Measurements from ENCODE around the gene FAM72B.
"Not testable (repeated sequence)": the region's sequence is repeated elsewhere in the genome, so short reads cannot be mapped to it uniquely, and the experiment has no call there.

Gene FAM72B

DNA sequence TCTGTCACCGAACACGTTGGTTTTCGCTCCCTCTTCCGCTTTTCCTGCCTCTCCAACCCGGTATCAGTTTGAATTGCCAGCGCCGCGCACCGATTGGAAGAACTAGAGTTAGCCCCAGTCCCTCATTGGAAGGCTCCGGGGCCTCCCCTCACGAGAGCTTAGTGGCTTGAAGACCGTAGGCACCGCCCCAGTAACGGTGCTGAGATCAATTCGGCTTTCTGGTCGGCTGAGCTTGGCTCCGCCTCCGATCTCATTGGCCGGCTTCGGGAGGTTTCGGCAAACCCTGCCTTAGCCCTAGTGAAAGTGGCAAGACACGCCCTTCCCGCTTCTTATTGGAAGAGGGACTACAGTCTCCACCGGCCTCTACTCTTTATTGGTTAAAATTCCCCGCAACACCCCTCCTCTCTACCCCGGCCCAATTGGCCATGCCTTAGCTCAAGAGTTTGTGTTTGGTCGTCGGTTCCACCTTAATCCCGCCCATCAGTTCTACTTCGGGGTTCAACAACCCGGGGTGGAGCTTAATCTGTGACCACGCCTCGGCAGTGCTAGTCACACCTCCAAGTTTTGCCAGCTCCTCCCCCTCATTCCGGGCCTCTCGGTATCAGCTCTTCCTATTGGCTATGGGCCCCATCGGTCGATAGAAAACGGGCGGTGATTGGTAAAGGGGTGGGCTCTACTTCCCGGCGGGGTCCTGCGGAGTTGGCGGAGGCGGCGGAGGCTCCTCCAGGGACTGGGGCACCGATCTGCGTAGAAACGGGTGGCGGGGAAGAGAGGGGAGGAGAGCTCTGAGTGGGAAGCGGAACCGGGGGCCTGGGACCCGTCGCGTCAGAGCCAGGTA is at the start of gene FAM72B, which contains the start of gene SRGAP2C:
FAM72B (minus strand) TSS at position 51 of the 838 bp plus-strand sequence. CDS start 851 bp downstream, outside the sequence.
SRGAP2C (plus strand) TSS at position 686 of the 838 bp plus-strand sequence. CDS start 2,472 bp downstream, outside the sequence.
- in situ Hi-C loops (cut with HindIII; ENCODE audit: low pct_unique_long_range_greater_than_20kb, low sequenced_read_pairs) = not testable (repeated sequence)

DNA sequence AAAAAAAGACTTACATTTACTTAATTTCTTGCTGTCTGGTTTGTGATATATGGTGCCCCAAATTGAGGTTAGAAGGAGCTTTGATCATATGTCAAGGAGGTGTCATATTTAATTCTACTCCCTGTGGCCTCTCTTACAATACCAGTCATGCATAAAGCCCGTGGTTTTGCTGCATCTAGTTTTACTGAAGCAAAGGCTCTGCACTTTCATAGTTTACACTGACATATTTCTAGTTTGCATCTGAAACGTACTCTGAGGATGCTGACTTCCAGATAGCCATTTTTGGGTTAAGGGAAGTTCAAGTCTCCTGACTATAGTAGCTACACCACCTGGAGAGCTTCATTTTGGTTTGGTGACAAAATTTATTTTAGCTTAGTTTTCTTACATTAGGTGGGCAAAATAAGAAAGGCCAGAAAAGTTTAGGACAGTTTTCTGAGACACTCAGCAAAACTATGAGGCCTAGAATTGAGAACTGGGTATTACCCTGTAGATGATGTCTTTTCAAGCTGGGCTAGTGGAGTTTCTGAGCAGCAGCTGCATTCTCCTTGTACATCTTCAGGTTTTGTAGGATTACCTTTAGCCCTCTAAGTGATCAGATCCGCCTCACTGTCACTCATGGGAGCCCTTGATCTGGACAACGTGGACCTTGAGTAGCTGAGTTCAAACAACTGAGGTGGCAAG is 48.4 kb upstream of the FAM72B start:
- in situ Hi-C loops (cut with HindIII; ENCODE audit: low pct_unique_long_range_greater_than_20kb, low sequenced_read_pairs); DNase-seq (ENCODE audit: low read depth in 1 of 2, low spot score in 1 of 2): not testable (repeated sequence)

More for the DNA sequence above, at the start of gene FAM72B, which contains the start of gene SRGAP2C:
- DNase-seq (ENCODE audit: low read depth in 1 of 2, low spot score in 1 of 2) = peak in 1 of 2 experiments; percentile 99

DNA sequence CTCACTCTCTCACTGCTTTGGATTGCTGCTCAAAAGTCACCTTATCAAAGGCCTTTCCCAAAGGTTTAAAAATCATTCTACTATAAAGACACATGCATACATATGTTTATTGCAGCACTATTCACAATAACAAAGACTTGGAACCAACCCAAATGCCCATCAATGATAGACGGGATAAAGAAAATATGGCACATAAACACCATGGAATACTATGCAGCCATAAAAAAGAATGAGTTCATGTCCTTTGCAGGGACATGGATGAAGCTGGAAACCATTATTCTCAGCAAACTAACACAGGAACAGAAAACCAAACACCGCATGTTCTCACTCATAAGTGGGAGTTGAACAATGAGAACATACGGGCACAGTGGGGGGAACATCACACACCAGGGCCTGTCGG is 46.5 kb upstream of the FAM72B start:
- DNase-seq (ENCODE audit: low read depth in 1 of 2, low spot score in 1 of 2); in situ Hi-C loops (cut with HindIII; ENCODE audit: low pct_unique_long_range_greater_than_20kb, low sequenced_read_pairs): not testable (repeated sequence)

DNA sequence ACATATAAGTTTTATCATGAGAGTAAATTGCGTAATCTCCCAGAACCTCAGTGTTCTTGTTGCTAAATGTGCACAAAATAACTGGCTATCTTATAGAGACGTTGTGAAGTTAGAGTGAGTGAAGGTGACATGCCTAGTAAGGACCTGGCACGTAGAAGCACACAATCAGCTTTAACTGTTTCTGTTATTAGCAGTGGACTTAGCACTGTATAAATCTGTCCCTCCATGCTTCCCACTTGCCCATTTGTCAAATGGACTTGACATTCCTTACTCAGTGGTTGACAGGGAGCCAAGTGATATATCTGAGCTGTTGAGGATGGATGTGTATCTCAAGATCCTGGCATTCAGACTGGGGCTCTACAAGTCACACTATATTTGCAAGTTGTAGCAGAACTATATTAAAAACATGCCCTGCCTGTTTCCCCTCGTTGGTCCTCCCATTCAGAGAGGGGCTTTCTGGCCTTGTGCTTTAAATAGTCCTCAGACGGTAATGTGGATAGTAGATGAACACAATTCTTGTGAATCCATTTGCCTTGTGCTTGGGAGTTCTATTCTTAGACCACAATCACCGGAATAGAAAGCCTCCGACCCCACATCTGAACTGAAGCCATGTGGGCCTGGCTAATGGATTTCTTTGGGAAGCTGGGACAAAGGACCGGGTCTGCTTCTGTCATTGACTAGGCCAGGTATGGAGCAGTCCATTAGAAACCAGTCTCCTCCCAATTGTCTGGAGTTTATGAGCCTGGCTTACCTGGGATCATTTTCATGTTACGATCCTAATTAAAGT is 43.6 kb upstream of the FAM72B start:
- DNase-seq (ENCODE audit: low read depth in 1 of 2, low spot score in 1 of 2); in situ Hi-C loops (cut with HindIII; ENCODE audit: low pct_unique_long_range_greater_than_20kb, low sequenced_read_pairs): not testable (repeated sequence)

DNA sequence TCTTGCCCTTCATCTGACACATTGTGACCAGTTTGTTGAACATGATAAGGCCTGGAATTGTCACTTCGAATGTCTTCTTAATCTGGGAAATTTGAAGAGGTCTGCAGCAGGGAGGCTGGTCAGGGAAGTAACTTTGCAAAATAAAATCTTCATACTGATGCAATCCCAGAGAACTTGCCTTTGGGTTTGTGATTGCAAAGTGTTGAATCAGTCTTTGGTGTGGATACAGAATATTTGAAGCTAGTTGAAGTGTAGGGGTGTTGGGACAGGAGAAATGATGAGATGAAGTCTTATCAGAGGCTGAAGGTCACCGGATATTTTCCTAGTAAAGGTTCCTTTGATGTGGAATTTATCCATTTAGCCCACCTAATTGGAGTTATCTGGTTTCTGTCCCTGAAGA is 42.8 kb upstream of the FAM72B start:
- DNase-seq (ENCODE audit: low read depth in 1 of 2, low spot score in 1 of 2); in situ Hi-C loops (cut with HindIII; ENCODE audit: low pct_unique_long_range_greater_than_20kb, low sequenced_read_pairs): not testable (repeated sequence)

DNA sequence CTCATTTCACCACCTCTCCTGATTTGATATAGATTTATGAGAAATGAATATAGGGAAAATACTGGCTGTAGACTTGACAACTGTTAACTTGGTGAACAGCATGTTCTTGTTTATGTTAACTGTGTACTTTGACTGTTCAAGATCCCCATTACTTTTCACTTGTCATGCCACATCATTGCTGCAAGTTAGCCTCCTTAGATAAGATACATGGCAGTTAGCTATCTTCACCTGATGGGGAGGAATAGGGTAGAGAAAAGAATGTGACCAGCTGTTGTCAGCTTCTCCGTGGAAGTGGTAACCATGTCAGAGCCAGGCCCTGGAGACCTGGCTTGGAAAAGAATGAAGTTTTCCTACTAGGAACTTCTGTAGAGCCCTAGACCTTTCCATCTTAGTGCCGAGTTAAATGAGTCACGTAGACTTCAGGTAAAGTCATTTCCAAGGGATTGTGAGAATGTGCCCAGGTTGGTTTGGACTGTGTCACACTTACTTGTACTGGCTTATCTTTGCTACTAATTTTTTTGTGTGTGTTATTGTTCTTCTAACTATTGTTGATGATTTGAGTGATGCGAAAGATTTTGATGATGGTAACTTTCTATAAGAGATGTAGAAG is 42.3 kb upstream of the FAM72B start:
- DNase-seq (ENCODE audit: low read depth in 1 of 2, low spot score in 1 of 2); in situ Hi-C loops (cut with HindIII; ENCODE audit: low pct_unique_long_range_greater_than_20kb, low sequenced_read_pairs): not testable (repeated sequence)

DNA sequence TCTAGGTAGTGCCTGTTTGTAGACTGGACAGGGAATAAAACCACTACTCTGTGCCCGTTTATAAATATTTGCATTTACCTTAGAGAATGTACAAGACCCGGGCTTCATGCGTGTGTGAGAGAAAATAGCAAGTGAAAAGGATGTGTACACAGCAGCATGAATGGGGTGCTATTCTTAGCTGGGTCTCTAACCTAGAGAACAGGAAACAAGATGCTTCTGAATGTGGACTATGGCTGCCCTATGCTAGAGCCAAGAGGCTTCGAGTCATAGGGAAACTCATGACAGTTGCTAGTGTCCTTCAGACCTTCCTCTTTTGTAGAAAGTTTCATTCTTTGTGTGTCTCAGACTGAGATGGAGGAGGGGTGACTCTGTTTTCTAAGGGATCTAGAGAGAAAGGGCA is 40.6 kb upstream of the FAM72B start:
- in situ Hi-C loops (cut with HindIII; ENCODE audit: low pct_unique_long_range_greater_than_20kb, low sequenced_read_pairs); DNase-seq (ENCODE audit: low read depth in 1 of 2, low spot score in 1 of 2): not testable (repeated sequence)

DNA sequence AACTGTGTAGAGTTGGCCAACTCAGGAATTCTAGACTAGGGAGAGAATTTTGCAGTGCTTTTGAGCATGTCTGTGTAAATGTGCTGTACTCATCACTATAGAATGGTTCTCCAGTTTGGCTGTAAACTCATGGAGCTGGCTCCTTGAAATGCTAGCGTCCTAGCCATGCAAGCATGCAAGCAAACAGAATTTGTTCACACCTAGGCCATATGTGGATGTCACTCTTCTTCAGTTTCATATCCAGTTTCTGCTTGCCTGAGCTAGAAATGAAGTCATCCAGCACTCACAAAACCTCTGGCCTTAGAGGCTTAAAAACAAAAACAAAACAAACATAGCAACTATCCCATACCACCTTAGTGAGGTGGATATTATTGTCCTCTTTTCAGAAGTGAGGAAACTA is 37.6 kb upstream of the FAM72B start:
- DNase-seq (ENCODE audit: low read depth in 1 of 2, low spot score in 1 of 2); in situ Hi-C loops (cut with HindIII; ENCODE audit: low pct_unique_long_range_greater_than_20kb, low sequenced_read_pairs): not testable (repeated sequence)

DNA sequence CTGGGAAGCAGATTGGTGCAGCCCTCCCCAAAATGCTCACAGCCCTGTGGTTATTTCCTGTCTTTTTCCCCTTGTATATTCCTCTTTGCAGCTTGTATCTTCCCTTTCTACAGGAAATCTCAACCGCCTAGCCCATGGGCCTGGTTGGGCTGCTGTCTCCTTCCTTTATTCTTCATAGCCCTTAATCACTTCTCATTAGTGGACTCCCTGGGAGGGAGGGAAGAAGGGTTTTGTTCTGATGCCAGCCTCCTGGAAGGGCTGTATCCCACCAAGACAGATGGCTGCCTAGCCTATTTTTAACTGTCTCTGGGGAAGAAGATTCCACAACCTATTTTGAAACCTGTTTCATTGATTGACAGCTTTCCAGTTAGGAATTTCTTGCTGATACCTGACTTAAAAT is 32.5 kb upstream of the FAM72B start:
- DNase-seq (ENCODE audit: low read depth in 1 of 2, low spot score in 1 of 2); in situ Hi-C loops (cut with HindIII; ENCODE audit: low pct_unique_long_range_greater_than_20kb, low sequenced_read_pairs): not testable (repeated sequence)

DNA sequence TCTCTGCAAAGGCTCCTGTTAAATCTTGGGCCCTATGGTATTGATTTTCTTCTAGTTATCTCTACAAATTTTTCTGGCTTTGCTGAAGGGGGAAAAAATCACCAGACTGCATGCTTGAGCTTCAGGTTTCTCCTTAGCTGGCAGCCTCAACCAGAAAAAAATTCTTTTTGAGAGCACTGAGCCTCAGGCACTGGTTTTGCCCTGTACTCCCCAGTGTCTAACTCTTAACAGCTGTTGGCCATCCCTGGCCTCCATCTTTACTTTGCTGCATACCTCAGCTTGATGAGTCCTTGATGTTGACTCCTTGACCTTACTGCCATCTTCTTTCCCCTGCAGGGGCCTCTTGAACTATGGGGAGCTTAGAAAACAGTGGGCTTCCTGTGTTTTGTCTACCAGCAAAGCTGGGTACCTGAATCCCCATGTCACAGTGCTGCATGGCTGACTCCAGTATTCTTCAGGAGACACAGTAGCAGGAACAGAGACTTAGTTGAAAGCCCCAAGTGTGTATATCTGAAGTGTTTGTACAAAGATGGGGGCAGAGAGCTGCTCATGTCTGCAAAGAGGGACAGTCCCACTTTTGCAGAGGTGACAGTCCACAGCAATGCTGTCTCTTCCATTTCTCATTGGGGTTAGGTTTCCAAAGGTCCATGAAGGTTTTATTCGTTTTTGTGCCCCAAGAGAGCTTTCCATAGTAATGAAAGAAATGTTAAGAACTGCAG is 31.7 kb upstream of the FAM72B start:
- in situ Hi-C loops (cut with HindIII; ENCODE audit: low pct_unique_long_range_greater_than_20kb, low sequenced_read_pairs); DNase-seq (ENCODE audit: low read depth in 1 of 2, low spot score in 1 of 2): not testable (repeated sequence)

DNA sequence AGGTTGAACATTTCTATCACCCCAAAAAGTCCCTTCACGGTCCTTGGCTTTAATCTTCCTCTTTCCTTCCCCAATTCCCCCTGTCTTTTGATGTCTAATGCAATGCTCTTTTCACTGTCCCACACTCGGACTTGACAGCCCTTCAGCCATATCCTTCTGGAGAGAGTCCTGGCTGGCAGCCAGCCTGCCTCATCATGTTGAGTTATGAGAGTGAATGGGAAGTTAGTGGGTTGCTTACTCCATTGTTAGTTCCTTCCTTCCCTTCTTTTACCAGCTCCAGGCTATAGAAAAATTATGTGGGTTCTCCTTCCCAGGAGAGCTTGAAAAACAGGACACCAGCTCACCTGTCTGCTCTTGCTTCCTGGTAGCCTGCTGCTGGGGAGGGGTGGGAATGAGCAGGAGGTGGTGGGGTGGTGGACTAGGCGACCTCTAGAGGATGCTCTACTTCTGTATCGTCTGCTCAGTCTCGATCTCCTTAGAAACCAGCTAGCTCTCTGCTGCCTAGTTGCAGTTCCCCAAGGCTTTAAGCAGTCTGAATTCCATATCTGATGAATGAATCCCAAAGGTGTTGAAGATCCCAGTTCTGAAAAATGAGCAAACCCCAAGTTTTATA is 30.5 kb upstream of the FAM72B start:
- DNase-seq (ENCODE audit: low read depth in 1 of 2, low spot score in 1 of 2); in situ Hi-C loops (cut with HindIII; ENCODE audit: low pct_unique_long_range_greater_than_20kb, low sequenced_read_pairs): not testable (repeated sequence)

DNA sequence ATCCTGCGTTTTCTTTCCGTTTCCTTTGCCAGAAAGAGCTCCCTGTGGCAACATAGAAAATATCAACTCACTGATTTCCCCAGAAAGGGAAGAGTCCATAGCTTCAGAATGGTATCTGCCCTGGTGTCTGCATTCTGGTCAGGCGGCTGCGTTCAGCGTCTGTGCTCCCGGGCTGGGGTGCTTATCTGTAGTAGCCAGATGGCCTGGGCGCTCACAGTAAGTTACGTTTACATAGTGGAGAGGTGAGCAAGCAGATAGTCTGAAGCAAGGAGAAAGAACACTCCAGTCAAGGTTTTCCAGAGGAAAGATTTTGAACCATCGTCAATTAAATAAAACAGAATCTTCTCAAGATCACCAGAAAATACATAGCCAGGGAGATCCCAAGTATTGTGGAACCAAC is 29.4 kb upstream of the FAM72B start:
- DNase-seq (ENCODE audit: low read depth in 1 of 2, low spot score in 1 of 2); in situ Hi-C loops (cut with HindIII; ENCODE audit: low pct_unique_long_range_greater_than_20kb, low sequenced_read_pairs): not testable (repeated sequence)

DNA sequence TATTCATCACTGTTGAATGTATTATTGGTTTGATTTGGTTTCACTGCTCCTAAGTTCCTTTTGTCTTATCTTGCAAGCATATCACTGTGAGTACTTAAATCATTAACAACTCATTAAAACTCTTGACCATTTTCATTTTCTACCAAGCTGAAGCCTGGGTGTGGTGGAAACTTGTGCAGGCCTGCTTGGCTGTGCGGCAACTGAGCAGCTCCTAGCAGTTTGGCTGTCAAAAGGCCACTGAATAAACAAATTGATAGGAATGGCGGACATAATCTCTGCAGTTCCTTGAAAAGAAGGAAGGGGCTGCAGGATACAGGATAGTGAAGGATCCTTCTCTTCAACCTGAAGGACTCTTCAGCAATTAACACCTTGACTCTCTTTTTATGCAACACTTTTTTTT is 26.6 kb upstream of the FAM72B start:
- DNase-seq (ENCODE audit: low read depth in 1 of 2, low spot score in 1 of 2); in situ Hi-C loops (cut with HindIII; ENCODE audit: low pct_unique_long_range_greater_than_20kb, low sequenced_read_pairs): not testable (repeated sequence)

DNA sequence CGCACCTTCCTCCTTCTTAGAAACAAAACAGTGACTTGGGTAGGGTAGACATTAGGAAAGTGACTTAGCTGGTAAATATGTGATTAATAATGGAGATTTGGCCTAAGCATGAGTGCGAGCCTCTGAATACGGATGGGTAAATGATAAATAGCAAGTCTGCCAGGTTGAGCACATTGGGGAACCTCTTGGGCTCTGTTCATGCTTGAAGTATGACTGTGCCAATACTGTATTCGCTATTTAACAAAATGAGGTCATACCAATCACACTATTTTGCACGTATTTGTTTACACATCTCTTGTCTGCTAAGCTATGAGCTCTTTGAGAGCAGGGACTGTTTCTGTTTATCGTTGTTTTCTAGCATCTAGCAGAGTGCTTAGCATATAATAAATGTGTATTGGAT is 24.2 kb upstream of the FAM72B start:
- DNase-seq (ENCODE audit: low read depth in 1 of 2, low spot score in 1 of 2); in situ Hi-C loops (cut with HindIII; ENCODE audit: low pct_unique_long_range_greater_than_20kb, low sequenced_read_pairs): not testable (repeated sequence)

DNA sequence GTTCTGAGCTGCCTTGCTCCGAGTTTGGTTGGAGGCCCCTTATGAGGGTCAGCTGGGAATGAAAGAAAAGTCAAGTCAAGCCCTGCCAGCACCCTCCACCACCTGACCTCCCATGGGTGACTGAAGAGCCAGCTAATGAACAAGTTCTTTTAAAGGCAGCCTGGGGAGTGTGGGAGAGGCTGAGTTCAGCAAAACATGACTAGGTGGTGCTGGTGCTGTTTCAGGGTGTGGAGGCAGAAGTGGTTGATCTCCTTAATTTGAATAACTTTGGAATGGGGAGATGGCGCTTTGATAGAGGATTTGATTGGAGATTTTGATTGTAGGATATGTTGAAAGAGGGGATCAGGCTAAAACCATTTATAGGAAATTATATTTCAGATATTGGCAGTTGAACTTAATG is 23.2 kb upstream of the FAM72B start:
- DNase-seq (ENCODE audit: low read depth in 1 of 2, low spot score in 1 of 2); in situ Hi-C loops (cut with HindIII; ENCODE audit: low pct_unique_long_range_greater_than_20kb, low sequenced_read_pairs): not testable (repeated sequence)

DNA sequence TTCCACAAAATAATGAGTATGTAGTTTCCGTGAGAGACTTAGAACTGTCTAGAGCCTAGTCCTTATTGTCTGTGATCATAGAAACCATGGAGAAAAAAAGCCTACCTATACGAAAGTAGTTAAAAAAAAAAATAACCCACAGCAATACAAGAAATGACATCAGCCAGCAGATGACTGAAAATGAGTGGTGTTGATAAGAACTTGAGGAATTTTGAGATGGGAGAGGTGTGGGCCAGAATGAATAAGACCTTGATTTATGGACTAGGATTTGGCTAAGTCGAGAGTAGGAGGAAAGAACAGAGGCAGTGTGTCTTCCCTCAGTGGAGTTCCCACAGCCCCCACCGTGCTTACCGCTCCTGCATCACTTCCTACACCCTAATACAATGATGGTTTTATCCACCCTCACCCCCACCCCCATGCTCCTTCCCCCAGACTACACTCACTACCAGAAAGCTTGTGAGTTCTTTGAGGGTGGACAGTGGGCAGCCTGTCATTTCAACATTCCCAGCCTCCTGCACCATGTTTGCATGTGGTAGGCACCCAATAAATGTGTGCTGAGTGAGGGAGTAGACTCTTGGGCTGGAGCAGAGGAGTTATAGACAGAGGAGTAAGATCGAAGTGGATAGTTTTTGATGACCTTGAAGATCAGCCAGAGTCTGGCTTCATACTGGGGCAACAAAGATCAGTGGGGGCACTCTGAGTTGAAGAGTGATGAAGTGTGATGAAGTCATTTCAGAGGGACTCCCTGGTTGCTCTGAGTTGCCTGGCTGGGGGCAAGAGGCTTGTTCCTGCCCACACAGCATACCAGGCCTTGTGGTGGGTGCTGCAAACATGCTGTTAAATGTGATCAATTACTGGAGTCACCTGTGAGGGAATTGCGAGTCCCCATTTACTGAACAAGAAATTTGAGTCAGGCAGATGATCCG is 21.9 kb upstream of the FAM72B start:
- in situ Hi-C loops (cut with HindIII; ENCODE audit: low pct_unique_long_range_greater_than_20kb, low sequenced_read_pairs); DNase-seq (ENCODE audit: low read depth in 1 of 2, low spot score in 1 of 2): not testable (repeated sequence)

All from T47D (cell line).